Measurements from ENCODE around the gene VSIG1. TPM values are rescaled to one million over a fixed set of nuclear protein-coding genes. Genes with fewer than 3 reads are reported as not detected.

The VSIG1 gene
- total and polyA plus RNA-seq, 2 experiments from 2014 or later: 1.2 to 1.7 TPM

DNA sequence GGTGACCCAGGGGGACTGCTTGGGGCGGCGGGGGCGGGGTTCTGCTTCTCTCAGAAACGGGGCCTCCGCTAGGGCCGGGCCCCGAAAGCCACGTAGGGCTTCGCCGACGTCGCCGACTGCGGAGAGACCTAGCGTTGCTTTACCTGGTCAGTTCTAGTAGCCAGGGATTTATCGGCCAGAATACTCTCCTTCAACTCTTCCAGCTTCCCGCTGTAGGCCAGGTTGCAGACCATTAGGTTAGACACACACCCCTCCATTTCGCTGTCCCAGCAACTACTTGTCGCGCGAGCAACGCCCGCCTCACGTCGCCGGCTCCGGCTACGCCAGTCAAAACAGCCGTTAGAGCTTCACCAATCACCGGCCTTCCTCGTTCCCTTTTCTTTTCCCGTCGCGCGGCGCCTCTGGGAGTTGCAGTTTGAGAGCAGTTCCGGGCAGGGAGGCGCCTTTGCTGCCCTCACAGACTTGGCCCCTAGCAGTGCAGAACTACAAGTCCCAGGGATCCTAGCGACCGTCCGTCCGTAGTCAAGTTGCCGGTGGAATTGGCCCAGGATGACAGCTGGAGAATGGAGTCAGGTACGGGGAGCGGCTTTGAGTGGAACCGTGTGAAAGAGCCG, 46.5 kb downstream of the VSIG1 start, which contains the start of the genes ATG4A and PSMD10:
Gene ATG4A (plus strand): TSS at position 515 of the 614 bp plus-strand sequence. CDS start 49 bp downstream, at position 564.
Gene PSMD10 (minus strand): TSS at position 279 of the 614 bp plus-strand sequence. CDS start 22 bp downstream, at position 257.
- no peak within 1 kb of the TSS for H3K27ac Mint-ChIP-seq
- no peak within 1 kb of the TSS for H3K4me3 Mint-ChIP-seq
- H3K27ac ChIP-seq (ENCODE audit: low read depth): no peak within 1 kb of the TSS
- peaks cover 24% of the 10 kb centered on the region for H3K79me2 ChIP-seq (replicated peaks; ENCODE audit: insufficient read depth)
- DNase-seq (ENCODE audit: low spot score) (peak; percentile 96), ATAC-seq (peak; percentile 97)
- no peaks in the 10 kb centered on the region for H3K4me1 Mint-ChIP-seq
- H3F3A ChIP-seq (replicated peaks; ENCODE audit: low read depth): no peaks in the 10 kb centered on the region
- H3K4me2 ChIP-seq: peak within 1 kb of the TSS; percentile 80
- TF ChIP-seq, protein P1, sequence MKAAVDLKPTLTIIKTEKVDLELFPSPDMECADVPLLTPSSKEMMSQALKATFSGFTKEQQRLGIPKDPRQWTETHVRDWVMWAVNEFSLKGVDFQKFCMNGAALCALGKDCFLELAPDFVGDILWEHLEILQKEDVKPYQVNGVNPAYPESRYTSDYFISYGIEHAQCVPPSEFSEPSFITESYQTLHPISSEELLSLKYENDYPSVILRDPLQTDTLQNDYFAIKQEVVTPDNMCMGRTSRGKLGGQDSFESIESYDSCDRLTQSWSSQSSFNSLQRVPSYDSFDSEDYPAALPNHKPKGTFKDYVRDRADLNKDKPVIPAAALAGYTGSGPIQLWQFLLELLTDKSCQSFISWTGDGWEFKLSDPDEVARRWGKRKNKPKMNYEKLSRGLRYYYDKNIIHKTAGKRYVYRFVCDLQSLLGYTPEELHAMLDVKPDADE (IDR thresholded peaks at IDR 0.05): peak; percentile 94
- TF ChIP-seq POLR2AphosphoS5 (IDR thresholded peaks at IDR 0.05; ENCODE audit: low read depth): peak; percentile 70
- no peak for TF ChIP-seq ZNF331 (CRISPR knock-in tag; IDR thresholded peaks at IDR 0.05; ENCODE audit: low read depth)
- TF ChIP-seq EZH2phosphoT487 (IDR thresholded peaks at IDR 0.05; ENCODE audit: unreplicated experiment): no peak
- peak; percentile 65 for TF ChIP-seq CREB1 (CRISPR knock-in tag; IDR thresholded peaks at IDR 0.05; ENCODE audit: low read depth)
- TF ChIP-seq, protein P2, sequence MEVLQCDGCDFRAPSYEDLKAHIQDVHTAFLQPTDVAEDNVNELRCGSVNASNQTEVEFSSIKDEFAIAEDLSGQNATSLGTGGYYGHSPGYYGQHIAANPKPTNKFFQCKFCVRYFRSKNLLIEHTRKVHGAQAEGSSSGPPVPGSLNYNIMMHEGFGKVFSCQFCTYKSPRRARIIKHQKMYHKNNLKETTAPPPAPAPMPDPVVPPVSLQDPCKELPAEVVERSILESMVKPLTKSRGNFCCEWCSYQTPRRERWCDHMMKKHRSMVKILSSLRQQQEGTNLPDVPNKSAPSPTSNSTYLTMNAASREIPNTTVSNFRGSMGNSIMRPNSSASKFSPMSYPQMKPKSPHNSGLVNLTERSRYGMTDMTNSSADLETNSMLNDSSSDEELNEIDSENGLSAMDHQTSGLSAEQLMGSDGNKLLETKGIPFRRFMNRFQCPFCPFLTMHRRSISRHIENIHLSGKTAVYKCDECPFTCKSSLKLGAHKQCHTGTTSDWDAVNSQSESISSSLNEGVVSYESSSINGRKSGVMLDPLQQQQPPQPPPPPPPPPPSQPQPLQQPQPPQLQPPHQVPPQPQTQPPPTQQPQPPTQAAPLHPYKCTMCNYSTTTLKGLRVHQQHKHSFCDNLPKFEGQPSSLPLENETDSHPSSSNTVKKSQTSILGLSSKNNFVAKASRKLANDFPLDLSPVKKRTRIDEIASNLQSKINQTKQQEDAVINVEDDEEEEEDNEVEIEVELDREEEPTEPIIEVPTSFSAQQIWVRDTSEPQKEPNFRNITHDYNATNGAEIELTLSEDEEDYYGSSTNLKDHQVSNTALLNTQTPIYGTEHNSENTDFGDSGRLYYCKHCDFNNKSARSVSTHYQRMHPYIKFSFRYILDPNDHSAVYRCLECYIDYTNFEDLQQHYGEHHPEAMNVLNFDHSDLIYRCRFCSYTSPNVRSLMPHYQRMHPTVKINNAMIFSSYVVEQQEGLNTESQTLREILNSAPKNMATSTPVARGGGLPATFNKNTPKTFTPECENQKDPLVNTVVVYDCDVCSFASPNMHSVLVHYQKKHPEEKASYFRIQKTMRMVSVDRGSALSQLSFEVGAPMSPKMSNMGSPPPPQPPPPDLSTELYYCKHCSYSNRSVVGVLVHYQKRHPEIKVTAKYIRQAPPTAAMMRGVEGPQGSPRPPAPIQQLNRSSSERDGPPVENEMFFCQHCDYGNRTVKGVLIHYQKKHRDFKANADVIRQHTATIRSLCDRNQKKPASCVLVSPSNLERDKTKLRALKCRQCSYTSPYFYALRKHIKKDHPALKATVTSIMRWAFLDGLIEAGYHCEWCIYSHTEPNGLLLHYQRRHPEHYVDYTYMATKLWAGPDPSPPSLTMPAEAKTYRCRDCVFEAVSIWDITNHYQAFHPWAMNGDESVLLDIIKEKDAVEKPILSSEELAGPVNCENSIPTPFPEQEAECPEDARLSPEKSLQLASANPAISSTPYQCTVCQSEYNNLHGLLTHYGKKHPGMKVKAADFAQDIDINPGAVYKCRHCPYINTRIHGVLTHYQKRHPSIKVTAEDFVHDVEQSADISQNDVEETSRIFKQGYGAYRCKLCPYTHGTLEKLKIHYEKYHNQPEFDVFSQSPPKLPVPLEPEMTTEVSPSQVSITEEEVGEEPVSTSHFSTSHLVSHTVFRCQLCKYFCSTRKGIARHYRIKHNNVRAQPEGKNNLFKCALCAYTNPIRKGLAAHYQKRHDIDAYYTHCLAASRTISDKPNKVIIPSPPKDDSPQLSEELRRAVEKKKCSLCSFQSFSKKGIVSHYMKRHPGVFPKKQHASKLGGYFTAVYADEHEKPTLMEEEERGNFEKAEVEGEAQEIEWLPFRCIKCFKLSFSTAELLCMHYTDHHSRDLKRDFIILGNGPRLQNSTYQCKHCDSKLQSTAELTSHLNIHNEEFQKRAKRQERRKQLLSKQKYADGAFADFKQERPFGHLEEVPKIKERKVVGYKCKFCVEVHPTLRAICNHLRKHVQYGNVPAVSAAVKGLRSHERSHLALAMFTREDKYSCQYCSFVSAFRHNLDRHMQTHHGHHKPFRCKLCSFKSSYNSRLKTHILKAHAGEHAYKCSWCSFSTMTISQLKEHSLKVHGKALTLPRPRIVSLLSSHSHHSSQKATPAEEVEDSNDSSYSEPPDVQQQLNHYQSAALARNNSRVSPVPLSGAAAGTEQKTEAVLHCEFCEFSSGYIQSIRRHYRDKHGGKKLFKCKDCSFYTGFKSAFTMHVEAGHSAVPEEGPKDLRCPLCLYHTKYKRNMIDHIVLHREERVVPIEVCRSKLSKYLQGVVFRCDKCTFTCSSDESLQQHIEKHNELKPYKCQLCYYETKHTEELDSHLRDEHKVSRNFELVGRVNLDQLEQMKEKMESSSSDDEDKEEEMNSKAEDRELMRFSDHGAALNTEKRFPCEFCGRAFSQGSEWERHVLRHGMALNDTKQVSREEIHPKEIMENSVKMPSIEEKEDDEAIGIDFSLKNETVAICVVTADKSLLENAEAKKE (CRISPR knock-in tag; IDR thresholded peaks at IDR 0.05): no peak
- H3K36me3 ChIP-seq (ENCODE audit: insufficient read depth): no peaks in the 10 kb centered on the region
- H3K27me3 ChIP-seq (ENCODE audit: insufficient read depth): no peaks in the 10 kb centered on the region
- H3K27me3 Mint-ChIP-seq (ENCODE audit: insufficient read depth, low read depth, poor library complexity): no peaks in the 10 kb centered on the region
- H3K9me3 Mint-ChIP-seq: no peaks in the 10 kb centered on the region
- H4K20me1 ChIP-seq (replicated peaks; ENCODE audit: insufficient read depth): no peaks in the 10 kb centered on the region
- H3K4me1 ChIP-seq (ENCODE audit: insufficient read depth): no peaks in the 10 kb centered on the region; the same call in 1 of the 2 replicates
- peak within 1 kb of the TSS; percentile 78 for H3K4me3 ChIP-seq
- no peaks in the 10 kb centered on the region for H3K9me2 ChIP-seq (ENCODE audit: insufficient read depth)
- H2AFZ ChIP-seq: peak within 1 kb of the TSS; percentile 91
- H3K36me3 Mint-ChIP-seq (ENCODE audit: low read depth): peaks cover 4% of the 10 kb centered on the region; the same call in 2 of the 3 replicates
